Measurements from ENCODE around the gene SEC63. TPM values are rescaled to one million over a fixed set of nuclear protein-coding genes. Genes with fewer than 3 reads are reported as not detected.
"Not testable (repeated sequence)": the region's sequence is repeated elsewhere in the genome, so short reads cannot be mapped to it uniquely, and the experiment has no call there.

SEC63 gene
- total and polyA plus RNA-seq, 8 donors: 10.3 to 162 (median 29.7) TPM

GRCh38 chr6:107867302-107867615 lies 90.7 kb downstream of the SEC63 start:
- Histone ChIP-seq H3K27ac (no peak overlapping the region), H3K36me3 (peaks cover 2 to 38% (median 35%) of the 10 kb centered on the region in 4 donors), H3K27me3 (no peaks in the 10 kb centered on the region), H3K9me3 (no peaks in the 10 kb centered on the region), H3K4me1 (peaks cover 0 to 11% (median 0%) of the 10 kb centered on the region in 4 donors), H3K4me3 (no peak overlapping the region)
- TF ChIP-seq POLR2AphosphoS5 (IDR thresholded peaks at IDR 0.05): no peak
- no peak for TF ChIP-seq POLR2A (IDR thresholded peaks at IDR 0.05)
- no peak for TF ChIP-seq EP300 (IDR thresholded peaks at IDR 0.05)
- TF ChIP-seq CTCF (IDR thresholded peaks at IDR 0.05): no peak
- no peak for DNase-seq
- 12 to 27% (median 20%) methylated on average over 3 to 4 of the region's 4 CpGs for WGBS, 5 donors
- intact Hi-C loops (cut with DNase I; ENCODE audit: low total_unique reads): no loop called here

- TF ChIP-seq EP300 (IDR thresholded peaks at IDR 0.05) (no peak), CTCF (IDR thresholded peaks at IDR 0.05) (peak in 1 of 7 experiments; percentile 35)
- H3K4me3 ChIP-seq: no peak overlapping the region
- no peaks in the 10 kb centered on the region for H3K27me3 ChIP-seq
- intact Hi-C loops (cut with DNase I; ENCODE audit: low total_unique reads): no loop called here
- DNase-seq: peak in 1 of 2 donors; percentile 74
- 42 to 47% (median 45%) methylated on average over 11 of the region's 11 CpGs for WGBS, 5 donors
- H3K27ac ChIP-seq: no peak overlapping the region
- peaks cover 0 to 11% (median 0%) of the 10 kb centered on the region in 4 donors for H3K4me1 ChIP-seq
- H3K36me3 ChIP-seq: peaks cover 0 to 33% (median 30%) of the 10 kb centered on the region in 4 donors
- no peaks in the 10 kb centered on the region for H3K9me3 ChIP-seq
These were observed 91.3 kb downstream of the SEC63 start for GRCh38 chr6:107866606-107867301.

- 73 to 84% (median 74%) methylated on average over 5 of the region's 5 CpGs for whole genome bisulfite sequencing, 5 donors
- H3K9me3 ChIP-seq: no peaks in the 10 kb centered on the region
- no peak overlapping the region for H3K27ac ChIP-seq
- DNase-seq: no peak
- peaks cover 0 to 12% (median 10%) of the 10 kb centered on the region in 4 donors for H3K36me3 ChIP-seq
- TF ChIP-seq EP300 (IDR thresholded peaks at IDR 0.05): no peak
- no peak for TF ChIP-seq POLR2A (IDR thresholded peaks at IDR 0.05)
- TF ChIP-seq CTCF (IDR thresholded peaks at IDR 0.05): no peak
- no peak for TF ChIP-seq POLR2AphosphoS5 (IDR thresholded peaks at IDR 0.05)
- intact Hi-C loops (cut with DNase I; ENCODE audit: low total_unique reads): no loop called here
- H3K27me3 ChIP-seq: no peaks in the 10 kb centered on the region
- peaks cover 0 to 11% (median 0%) of the 10 kb centered on the region in 4 donors for H3K4me1 ChIP-seq
- no peak overlapping the region for H3K4me3 ChIP-seq
These were observed 93.5 kb downstream of the SEC63 start for GRCh38 chr6:107864226-107865127.

- no peak for TF ChIP-seq POLR2AphosphoS5 (IDR thresholded peaks at IDR 0.05)
- no peak for TF ChIP-seq EP300 (IDR thresholded peaks at IDR 0.05)
- no peak for TF ChIP-seq POLR2A (IDR thresholded peaks at IDR 0.05)
- TF ChIP-seq CTCF (IDR thresholded peaks at IDR 0.05): no peak
- intact Hi-C loops (cut with DNase I; ENCODE audit: low total_unique reads): no loop called here
These were observed 95.6 kb downstream of the SEC63 start for GRCh38 chr6:107862383-107862782.

GRCh38 chr6:107860963-107861362 lies 97.0 kb downstream of the SEC63 start:
- H3K9me3 ChIP-seq; H3K4me3 ChIP-seq; DNase-seq; H3K4me1 ChIP-seq; H3K27ac ChIP-seq; H3K27me3 ChIP-seq; intact Hi-C loops (cut with DNase I; ENCODE audit: low total_unique reads); H3K36me3 ChIP-seq: not testable (repeated sequence)
- WGBS, 5 donors: 93 to 97% (median 96%) methylated on average over 4 of the region's 4 CpGs

More at GRCh38 chr6:107862383-107862782, 95.6 kb downstream of the SEC63 start:
- H3K27ac ChIP-seq: no peak overlapping the region
- H3K4me3 ChIP-seq: no peak overlapping the region
- no peaks in the 10 kb centered on the region for H3K27me3 ChIP-seq
- H3K9me3 ChIP-seq: no peaks in the 10 kb centered on the region
- DNase-seq: no peak
- peaks cover 0 to 8% (median 0%) of the 10 kb centered on the region in 4 donors for H3K4me1 ChIP-seq
- H3K36me3 ChIP-seq: peaks cover 0 to 5% (median 1%) of the 10 kb centered on the region in 4 donors

GRCh38 chr6:107860144-107860543 lies 97.9 kb downstream of the SEC63 start:
- intact Hi-C loops (cut with DNase I; ENCODE audit: low total_unique reads); H3K4me3 ChIP-seq; H3K27me3 ChIP-seq; H3K9me3 ChIP-seq; H3K4me1 ChIP-seq; H3K36me3 ChIP-seq; H3K27ac ChIP-seq: not testable (repeated sequence)
- peak in 1 of 2 donors; percentile 30 for DNase-seq
- WGBS, 5 donors: 62 to 74% (median 67%) methylated on average over 16 to 18 of the region's 18 CpGs

All from stomach (tissue), 9 donors.